ENCODE measurements around the gene HMCN2. TPM values are rescaled to one million over a fixed set of nuclear protein-coding genes. Genes with fewer than 3 reads are reported as not detected.
A peak's percentile ranks its signal among the peaks of the same experiment; 100 is the strongest.

HMCN2 gene
- total and polyA plus RNA-seq, 2 experiments from 2014 or later = not detected

- H3K27me3 ChIP-seq (replicated peaks; ENCODE audit: insufficient read depth) = peaks cover 28% of the 10 kb centered on the region
- no peak overlapping the region for H2AFZ ChIP-seq
- no peaks in the 10 kb centered on the region for H4K20me1 ChIP-seq (ENCODE audit: insufficient read depth)
- DNase-seq = no peak
- H3K4me1 ChIP-seq (ENCODE audit: insufficient read depth) = peaks cover 12% of the 10 kb centered on the region
- in situ Hi-C loops (cut with MboI) = no loop called here
- H3K9me3 ChIP-seq (ENCODE audit: low read depth) = no peaks in the 10 kb centered on the region
- no peak overlapping the region for H3K4me3 ChIP-seq
- H3F3A ChIP-seq (ENCODE audit: insufficient read depth) = peaks cover 7% of the 10 kb centered on the region; the same call in 1 of the 2 replicates
- H3K27ac ChIP-seq = no peak overlapping the region
- WGBS, 2 experiments (ENCODE audit: low coverage in 1 of 2, low lambda C conversion rate in 2 of 2, missing lambda C conversion rate in 2 of 2) = 32 to 39% methylated on average over 2 of the region's 2 CpGs
- H3K9me2 ChIP-seq (ENCODE audit: insufficient read depth) = no peaks in the 10 kb centered on the region
- TF ChIP-seq EZH2phosphoT487 (IDR thresholded peaks at IDR 0.05; ENCODE audit: insufficient read depth, low read depth) = no peak
- TF ChIP-seq EZH2 (IDR thresholded peaks at IDR 0.05; ENCODE audit: insufficient read depth, poor library complexity, severe bottlenecking) = no peak
- no peaks in the 10 kb centered on the region for H3K79me2 ChIP-seq (ENCODE audit: insufficient read depth)
- H3K36me3 ChIP-seq (ENCODE audit: low read depth) = no peaks in the 10 kb centered on the region
- H3K4me2 ChIP-seq (ENCODE audit: unreplicated experiment) = no peak overlapping the region
- no peak overlapping the region for H3K9ac ChIP-seq
These were observed 31.2 kb downstream of the HMCN2 start for GRCh38 chr9:130296783-130297055.

DNA sequence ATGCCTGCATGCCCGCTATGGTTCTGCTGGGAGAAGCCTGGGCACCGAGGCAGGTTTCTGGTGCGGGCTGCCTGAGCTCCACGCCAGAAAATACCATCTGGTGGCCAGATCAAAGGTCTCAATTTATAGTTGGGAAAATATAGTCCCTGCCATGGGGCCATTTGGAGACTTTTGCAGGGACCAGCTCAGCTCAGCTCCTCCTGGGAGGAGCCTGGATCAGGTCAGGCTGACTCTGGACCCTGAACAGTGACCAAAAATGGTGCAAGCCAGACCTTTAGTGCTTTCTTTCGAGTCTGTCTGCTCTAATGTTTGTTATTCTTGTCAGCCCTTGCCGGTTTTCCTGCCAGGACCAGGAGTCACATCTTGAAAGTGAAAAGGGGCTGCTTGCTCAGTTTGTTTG lies 31.8 kb downstream of the HMCN2 start:
- Histone ChIP-seq H3K27me3 (replicated peaks; ENCODE audit: insufficient read depth) (peaks cover 27% of the 10 kb centered on the region), H3K9me3 (ENCODE audit: low read depth) (no peaks in the 10 kb centered on the region), H3K27ac (no peak overlapping the region), H3K4me1 (ENCODE audit: insufficient read depth) (peaks cover 10% of the 10 kb centered on the region), H3K9me2 (ENCODE audit: insufficient read depth) (no peaks in the 10 kb centered on the region), H3K4me2 (ENCODE audit: unreplicated experiment) (no peak overlapping the region), H3F3A (ENCODE audit: insufficient read depth) (peaks cover 5% of the 10 kb centered on the region; the same call in 1 of the 2 replicates), H3K79me2 (ENCODE audit: insufficient read depth) (no peaks in the 10 kb centered on the region), H2AFZ (no peak overlapping the region), H3K4me3 (no peak overlapping the region), H3K9ac (no peak overlapping the region), H4K20me1 (ENCODE audit: insufficient read depth) (no peaks in the 10 kb centered on the region), H3K36me3 (ENCODE audit: low read depth) (no peaks in the 10 kb centered on the region)
- 30 to 33% methylated on average over 6 of the region's 6 CpGs for WGBS, 2 experiments (ENCODE audit: low coverage in 1 of 2, low lambda C conversion rate in 2 of 2, missing lambda C conversion rate in 2 of 2)
- in situ Hi-C loops (cut with MboI) = no loop called here
- TF ChIP-seq EZH2phosphoT487 (IDR thresholded peaks at IDR 0.05; ENCODE audit: insufficient read depth, low read depth) = no peak
- no peak for TF ChIP-seq EZH2 (IDR thresholded peaks at IDR 0.05; ENCODE audit: insufficient read depth, poor library complexity, severe bottlenecking)
- DNase-seq = no peak

DNA sequence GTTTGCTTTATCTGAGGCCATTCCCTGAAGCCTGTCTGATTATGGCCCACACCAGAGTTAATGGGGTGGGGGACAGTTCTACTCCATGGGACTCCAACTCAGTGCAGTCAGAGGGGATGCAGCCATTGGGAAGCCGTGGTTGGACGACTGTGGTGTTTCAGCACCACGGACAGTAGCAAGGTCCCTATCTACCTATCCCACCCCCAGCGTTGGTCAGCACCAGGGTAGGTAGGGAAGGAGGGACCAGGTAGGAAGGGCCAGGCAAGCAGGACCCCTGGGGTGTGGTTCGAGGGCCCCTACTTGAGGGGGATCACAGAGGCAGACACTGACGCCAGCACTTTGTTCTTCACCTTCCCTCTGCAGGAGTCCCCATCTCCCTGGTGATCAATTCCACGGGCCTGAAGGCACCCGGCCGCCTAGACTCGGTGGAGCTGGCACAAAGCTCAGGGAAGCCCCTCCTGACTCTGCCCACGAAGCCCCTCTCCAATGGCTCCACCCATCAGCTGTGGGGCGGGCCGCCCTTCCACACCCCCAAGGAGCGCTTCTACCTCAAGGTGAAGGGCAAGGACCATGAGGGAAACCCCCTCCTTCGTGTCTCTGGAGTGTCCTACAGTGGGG lies 33.2 kb downstream of the HMCN2 start:
- Histone ChIP-seq H3K9me2 (ENCODE audit: insufficient read depth) (no peaks in the 10 kb centered on the region), H3K79me2 (ENCODE audit: insufficient read depth) (no peaks in the 10 kb centered on the region), H3K27me3 (replicated peaks; ENCODE audit: insufficient read depth) (peaks cover 15% of the 10 kb centered on the region; the same call in 1 of the 2 replicates), H3K9me3 (ENCODE audit: low read depth) (no peaks in the 10 kb centered on the region), H3K27ac (no peak overlapping the region), H3K4me3 (no peak overlapping the region), H3K9ac (no peak overlapping the region), H3F3A (ENCODE audit: insufficient read depth) (no peaks in the 10 kb centered on the region), H4K20me1 (ENCODE audit: insufficient read depth) (no peaks in the 10 kb centered on the region), H3K4me2 (ENCODE audit: unreplicated experiment) (no peak overlapping the region), H2AFZ (no peak overlapping the region), H3K4me1 (ENCODE audit: insufficient read depth) (peaks cover 10% of the 10 kb centered on the region), H3K36me3 (ENCODE audit: low read depth) (no peaks in the 10 kb centered on the region)
- in situ Hi-C loops (cut with MboI) = no loop called here
- DNase-seq = peak; percentile 33
- TF ChIP-seq EZH2phosphoT487 (IDR thresholded peaks at IDR 0.05; ENCODE audit: insufficient read depth, low read depth) (no peak), EZH2 (IDR thresholded peaks at IDR 0.05; ENCODE audit: insufficient read depth, poor library complexity, severe bottlenecking) (no peak)
- WGBS, 2 experiments (ENCODE audit: low coverage in 1 of 2, low lambda C conversion rate in 2 of 2, missing lambda C conversion rate in 2 of 2) = 30 to 39% methylated on average over 14 to 15 of the region's 15 CpGs

DNA sequence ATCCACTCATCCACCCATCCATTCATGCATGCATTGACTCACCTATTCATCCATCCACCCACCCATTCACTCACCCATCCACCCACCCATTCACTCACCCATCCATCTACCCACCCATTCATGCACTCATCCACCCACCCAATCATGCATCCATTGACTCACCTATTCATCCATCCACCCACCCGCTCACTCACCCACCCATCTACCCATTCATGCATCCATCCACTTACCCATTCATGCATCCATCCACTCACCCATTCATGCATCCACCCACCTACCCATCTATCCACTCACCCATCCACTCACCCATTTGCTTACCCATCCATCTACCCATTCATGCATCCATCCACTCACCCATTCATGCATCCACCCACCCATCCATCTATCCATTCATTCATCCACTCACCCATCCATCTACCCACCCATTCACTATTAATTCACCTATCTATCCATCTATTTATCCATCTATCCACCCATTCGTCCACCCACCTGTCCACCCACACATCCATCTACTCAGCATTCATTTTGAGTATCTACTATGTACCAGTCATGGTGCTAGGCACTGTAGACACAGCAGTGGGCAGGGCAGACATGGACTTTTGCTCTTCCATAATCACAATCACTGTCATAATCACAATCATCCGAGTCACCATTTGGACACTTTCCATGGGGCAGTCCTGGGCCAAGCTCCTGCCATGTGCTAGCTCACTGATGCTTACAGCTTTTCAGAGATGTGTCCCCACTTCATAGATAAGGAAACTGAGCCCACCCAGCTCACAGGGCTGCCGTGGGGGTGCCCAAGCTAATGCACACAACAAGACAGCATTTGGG lies 34.4 kb downstream of the HMCN2 start:
- H4K20me1 ChIP-seq (ENCODE audit: insufficient read depth) = no peaks in the 10 kb centered on the region
- no peak overlapping the region for H3K27ac ChIP-seq
- H3K36me3 ChIP-seq (ENCODE audit: low read depth) = no peaks in the 10 kb centered on the region
- no peak overlapping the region for H3K4me2 ChIP-seq (ENCODE audit: unreplicated experiment)
- DNase-seq = no peak
- peaks cover 10% of the 10 kb centered on the region for H3K4me1 ChIP-seq (ENCODE audit: insufficient read depth)
- no peak overlapping the region for H2AFZ ChIP-seq
- H3K9ac ChIP-seq = no peak overlapping the region
- no peaks in the 10 kb centered on the region for H3K9me3 ChIP-seq (ENCODE audit: low read depth)
- no peaks in the 10 kb centered on the region for H3K79me2 ChIP-seq (ENCODE audit: insufficient read depth)
- H3K27me3 ChIP-seq (replicated peaks; ENCODE audit: insufficient read depth) = peaks cover 11% of the 10 kb centered on the region; the same call in 1 of the 2 replicates
- TF ChIP-seq EZH2phosphoT487 (IDR thresholded peaks at IDR 0.05; ENCODE audit: insufficient read depth, low read depth) (no peak), EZH2 (IDR thresholded peaks at IDR 0.05; ENCODE audit: insufficient read depth, poor library complexity, severe bottlenecking) (no peak)
- no peaks in the 10 kb centered on the region for H3F3A ChIP-seq (ENCODE audit: insufficient read depth)
- H3K9me2 ChIP-seq (ENCODE audit: insufficient read depth) = no peaks in the 10 kb centered on the region
- in situ Hi-C loops (cut with MboI) = no loop called here
- no peak overlapping the region for H3K4me3 ChIP-seq
- WGBS, 2 experiments (ENCODE audit: low coverage in 1 of 2, low lambda C conversion rate in 2 of 2, missing lambda C conversion rate in 2 of 2) = 49 to 53% methylated on average over 4 of the region's 4 CpGs

Data from GM23248 (cell line).